DND-41 (cell line): ENCODE measurements around the gene MCF2L2.

Experiments used
- EZH2 ChIP-seq: IDR thresholded peaks from 3 replicates; pipeline ENCODE4 v1.6.1; 2012; ENCODE audit warnings: borderline replicate concordance, low read depth, mild to moderate bottlenecking, moderate library complexity, low read length, inconsistent platforms; ENCODE audit not compliant: severe bottlenecking
- TF ChIP-seq, protein P1 (sequence below): IDR thresholded peaks from 2 replicates; pipeline ENCODE4 v1.5.1; 2012; ENCODE audit warnings: borderline replicate concordance, low read length, moderate library complexity, mild to moderate bottlenecking; ENCODE audit not compliant: poor library complexity, severe bottlenecking; ENCODE audit errors: extremely low read depth

DNA sequence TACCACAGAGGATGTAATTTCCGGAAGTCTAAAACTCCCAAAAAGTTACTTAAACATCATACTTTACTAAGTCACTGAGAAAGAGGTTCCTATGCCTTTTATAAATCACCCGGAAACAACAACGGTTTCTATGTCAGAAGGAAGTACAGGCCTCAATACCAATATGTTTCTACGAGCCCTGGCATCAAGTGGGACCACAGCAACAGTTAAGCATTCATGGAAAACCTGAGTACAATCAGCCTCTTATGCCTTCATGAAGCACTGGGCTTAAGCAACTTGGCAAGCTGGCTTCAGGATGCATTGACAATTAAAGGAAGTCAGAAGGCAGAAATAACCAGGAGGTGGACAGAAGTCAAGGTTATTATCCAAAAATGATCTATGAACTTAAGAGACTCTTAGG is 194.5 kb downstream of the MCF2L2 start:
- TF ChIP-seq EZH2, result no peak
- TF ChIP-seq, protein P1, sequence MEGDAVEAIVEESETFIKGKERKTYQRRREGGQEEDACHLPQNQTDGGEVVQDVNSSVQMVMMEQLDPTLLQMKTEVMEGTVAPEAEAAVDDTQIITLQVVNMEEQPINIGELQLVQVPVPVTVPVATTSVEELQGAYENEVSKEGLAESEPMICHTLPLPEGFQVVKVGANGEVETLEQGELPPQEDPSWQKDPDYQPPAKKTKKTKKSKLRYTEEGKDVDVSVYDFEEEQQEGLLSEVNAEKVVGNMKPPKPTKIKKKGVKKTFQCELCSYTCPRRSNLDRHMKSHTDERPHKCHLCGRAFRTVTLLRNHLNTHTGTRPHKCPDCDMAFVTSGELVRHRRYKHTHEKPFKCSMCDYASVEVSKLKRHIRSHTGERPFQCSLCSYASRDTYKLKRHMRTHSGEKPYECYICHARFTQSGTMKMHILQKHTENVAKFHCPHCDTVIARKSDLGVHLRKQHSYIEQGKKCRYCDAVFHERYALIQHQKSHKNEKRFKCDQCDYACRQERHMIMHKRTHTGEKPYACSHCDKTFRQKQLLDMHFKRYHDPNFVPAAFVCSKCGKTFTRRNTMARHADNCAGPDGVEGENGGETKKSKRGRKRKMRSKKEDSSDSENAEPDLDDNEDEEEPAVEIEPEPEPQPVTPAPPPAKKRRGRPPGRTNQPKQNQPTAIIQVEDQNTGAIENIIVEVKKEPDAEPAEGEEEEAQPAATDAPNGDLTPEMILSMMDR, result no peak
